GM19023 (cell line): Measurements from ENCODE around the gene RPP30.

ENCODE experiments used
- ATAC-seq: cut with Tn5 transposase; IDR thresholded peaks from one replicate; pipeline ENCODE4 v1.9.1; 2021; ENCODE audit warnings: mild to moderate bottlenecking, moderate library complexity; ENCODE audit not compliant: unreplicated experiment

RPP30 gene

DNA sequence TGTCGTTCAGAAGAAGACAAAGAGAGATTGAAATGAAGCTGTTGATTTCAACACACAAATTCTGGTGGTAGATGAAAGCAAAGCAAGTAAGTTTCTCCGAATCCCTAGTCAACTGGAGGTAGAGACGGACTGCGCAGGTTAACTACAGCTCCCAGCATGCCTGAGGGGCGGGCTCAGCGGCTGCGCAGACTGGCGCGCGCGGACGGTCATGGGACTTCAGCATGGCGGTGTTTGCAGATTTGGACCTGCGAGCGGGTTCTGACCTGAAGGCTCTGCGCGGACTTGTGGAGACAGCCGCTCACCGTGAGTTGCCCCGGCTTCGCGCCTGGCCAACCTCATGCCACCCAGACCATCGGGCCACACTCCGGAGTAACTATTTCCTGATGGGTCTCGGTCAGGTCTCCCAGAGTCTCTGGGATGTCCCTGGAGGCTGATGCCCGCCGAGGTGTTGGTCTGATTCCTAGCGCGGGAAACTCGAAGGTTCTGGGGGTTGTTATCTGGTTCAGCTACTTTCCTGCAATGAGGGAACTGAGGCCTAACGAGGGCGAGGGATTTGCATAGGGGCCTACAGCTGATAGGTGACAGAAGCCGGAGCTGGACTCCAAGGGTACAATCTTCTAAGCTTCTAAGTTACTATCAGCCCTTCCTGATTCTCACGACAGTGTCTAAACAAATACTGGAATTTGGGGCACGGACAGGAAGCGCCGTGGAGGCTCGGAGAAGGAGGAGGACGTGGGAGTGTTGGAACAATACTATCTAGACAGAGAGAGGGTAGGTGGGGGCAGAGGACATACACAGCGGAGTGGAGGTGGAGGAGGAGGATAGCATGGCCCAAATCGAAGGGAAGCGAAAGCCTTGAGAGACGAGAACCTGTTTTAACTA is at the start of gene RPP30:
Gene RPP30, plus strand, starts transcription at position 209 of the 882 bp plus-strand sequence. Its CDS starts 13 bp downstream, at position 222.
- ATAC-seq: peak; percentile 99

DNA sequence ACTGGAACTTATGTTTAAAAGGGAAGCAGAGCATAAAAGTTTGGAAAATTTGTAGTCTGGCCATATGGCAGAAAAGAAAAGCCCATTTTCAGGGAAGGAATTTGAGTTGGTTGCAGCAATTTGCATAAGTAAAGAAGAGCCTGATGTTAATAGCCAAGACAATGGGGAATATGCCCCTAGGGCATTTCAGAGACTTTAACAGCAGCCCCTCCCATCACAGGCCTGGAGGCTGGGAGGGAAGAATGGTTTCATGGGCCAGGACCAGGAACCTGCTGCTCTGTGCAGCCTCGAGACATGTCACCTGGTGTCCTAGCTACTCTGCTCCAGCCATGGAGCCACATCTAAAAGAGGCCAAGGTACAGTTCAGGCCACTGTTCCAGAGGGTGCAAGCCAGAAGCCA is 49.3 kb upstream of the RPP30 start:
- ATAC-seq: no peak

DNA sequence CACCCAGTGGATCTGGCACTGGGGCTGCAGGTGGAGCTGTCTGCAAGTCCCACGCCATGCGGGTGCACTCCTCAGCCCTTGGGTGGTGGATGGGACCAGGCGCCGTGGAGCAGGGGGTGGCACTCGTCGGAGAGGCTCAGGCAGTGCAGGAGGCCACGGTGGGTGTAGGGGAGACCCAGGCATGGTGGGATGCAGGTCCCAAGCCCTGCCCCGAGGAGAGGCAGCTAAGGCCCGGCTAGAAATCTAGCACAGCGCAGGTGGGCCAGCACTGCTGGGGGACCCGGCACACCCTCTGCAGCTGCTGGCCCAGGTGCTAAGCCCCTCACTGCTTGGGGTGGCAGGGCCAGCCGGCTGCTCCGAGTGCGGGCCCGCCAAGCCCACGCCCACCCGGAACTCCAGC is 39.7 kb upstream of the RPP30 start:
- no peak for ATAC-seq

DNA sequence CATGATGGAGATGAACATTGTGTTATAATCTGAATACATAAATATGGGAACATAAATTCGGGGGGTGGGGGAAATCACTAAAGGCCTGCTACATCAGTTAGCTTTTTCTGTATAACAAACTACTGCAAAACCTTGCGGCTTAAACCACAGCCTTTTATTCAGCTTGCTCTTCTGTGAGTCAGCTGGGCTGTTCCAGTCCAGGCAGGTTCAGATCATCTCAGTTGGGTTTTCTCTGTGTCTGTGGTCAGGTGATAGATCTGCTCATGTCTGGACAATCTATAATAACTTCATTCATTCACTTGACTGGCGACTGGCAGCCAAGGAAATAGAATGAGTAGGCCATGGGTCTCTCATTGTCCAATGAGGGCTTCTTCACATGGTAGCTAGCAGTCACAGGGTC is 37.4 kb upstream of the RPP30 start:
- ATAC-seq: no peak

DNA sequence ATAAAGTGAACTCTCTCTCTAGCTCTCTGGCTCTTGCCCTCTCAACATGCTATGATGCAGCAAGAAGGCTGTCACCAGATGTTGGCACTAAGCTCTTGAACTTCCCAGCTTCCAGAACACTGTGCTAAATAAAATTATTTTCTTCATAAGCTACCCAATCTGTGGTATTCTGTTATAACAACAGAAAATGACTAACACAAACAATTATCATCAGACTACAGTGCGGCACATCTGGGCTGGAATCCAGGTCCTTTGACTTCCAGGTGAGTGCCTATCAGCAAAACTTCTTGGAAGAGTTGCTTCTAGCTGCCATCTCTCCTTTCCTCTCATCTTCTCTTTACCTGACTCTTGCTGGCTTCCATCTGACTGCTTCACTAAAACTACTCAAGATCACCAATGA is 34.3 kb upstream of the RPP30 start:
- no peak for ATAC-seq

DNA sequence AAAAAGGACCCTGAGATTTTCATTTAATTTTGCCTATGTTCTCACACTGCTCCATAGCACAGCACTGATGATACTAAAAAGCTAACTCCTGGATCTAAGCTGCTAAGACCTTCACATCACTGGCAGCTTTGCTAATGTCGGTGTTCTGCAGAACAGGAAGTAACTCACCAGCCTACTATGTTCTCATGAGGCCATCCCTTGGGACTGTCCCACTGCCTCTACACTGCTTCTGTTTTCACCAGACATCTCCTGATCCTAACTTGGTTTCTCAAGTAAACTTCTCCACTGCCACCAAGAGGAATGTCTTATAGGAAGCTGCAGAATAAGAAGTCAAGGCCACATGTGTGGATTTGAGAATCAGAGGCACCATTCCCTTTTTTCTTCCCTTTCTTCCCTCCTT is 29.0 kb upstream of the RPP30 start:
- ATAC-seq: no peak

DNA sequence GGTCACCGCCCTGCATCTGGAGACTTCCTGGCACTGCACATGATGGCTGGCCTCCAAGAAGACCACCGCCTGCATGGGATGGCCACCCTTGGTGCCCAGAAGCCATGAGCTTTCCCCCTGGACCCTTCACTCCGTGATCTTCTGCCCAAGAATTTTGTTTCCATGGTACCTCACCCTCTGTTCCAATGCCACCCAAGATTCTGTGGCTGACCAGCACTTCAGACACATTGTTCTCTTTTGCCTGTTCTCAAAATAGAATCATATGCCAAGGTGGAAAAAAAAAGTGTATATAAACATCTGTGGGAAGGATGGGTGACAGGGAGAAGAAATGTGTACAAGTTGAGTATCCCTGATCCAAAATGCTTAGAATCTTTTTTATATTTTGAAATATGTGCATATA is 26.0 kb upstream of the RPP30 start:
- no peak for ATAC-seq

DNA sequence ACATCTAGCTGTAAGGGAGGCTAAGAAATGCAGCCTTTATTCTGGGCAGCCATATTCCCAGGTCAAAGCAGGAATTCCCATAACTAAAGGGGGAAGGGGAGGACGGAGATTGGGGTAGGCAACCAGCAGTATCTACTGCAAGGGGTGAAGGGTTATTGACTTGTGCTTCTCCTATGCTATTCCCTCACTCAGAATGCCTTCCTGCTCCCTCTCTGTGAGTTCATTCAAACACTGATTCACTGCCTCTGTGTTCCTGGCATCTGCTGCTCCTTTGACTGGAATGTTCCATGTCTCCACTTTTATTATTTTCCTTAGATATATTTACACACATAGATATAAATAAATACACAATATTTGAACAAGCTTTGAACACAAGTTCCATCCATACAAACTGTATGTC is 25.0 kb upstream of the RPP30 start:
- ATAC-seq: no peak

DNA sequence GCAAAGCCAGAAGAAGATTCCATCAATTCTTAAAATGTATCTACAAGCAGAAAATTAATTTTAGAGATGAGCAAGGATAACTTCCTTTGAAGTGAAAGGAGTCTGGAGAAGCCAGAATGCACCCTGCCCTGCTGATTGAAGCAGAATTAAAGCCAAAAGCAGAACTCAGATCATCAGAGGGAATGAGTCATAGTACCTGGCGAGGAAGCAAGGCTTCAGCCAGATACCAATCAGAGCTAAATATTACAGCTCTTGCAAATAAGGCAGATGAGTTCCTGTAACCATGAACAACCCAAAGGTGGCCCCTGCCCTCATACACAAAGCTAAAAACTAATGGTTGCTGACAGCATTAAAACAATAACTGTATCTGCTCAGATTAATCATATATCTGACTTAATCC is 24.3 kb upstream of the RPP30 start:
- no peak for ATAC-seq

DNA sequence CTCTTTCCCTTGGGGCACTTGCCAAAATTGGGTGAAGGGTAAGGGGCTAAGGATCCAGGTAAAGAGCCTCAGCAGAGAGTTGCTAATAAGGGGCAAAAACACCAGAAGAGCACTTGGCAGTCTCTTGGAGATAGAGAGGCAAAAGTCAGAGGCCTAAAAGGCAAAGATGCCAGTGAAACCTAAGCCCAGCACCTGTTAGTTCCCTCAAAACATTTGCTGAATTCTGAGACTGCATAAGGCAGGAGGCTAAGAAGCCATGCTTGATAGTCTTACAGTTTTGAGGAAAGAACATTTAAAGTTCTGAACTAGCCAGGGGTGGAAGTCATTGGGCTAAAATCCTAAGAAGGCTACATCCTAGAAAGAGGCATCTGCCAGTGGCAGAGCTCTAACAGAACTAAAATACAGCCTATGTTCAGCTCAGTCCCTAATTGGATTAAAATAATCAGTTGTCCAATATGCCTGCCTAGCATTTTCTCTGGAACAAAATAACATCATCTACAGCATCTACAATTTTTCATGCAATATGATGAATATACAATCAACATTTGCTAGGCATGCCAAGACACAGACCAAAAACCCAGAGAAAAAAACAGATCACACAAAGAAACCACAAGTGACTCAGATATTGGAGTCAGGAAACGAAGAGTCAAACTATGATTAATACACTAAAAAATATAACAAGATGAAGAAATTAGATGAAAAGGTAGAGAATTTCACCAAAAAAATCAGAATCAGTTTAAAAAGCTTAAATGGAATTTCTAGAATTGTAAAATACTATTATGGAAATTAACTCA is 21.6 kb upstream of the RPP30 start:
- no peak for ATAC-seq

DNA sequence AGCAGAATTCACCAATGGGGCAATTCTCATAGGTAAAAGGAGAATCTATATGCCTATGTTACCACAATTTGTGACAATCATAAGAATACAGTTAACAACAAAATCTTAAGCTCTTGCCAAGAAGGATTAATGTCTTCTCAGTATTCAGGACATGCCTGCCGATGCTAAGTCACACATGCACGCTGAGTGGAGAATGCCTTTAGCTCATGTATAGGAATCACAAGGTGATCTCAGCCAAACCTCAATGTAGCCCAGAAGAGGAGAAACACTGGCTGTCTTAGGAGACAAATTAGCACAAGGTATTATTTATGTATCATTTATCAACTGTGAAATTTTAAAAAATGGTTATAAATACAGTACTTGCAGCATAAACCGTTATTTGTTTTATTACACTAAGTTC is 16.6 kb upstream of the RPP30 start:
- no peak for ATAC-seq

DNA sequence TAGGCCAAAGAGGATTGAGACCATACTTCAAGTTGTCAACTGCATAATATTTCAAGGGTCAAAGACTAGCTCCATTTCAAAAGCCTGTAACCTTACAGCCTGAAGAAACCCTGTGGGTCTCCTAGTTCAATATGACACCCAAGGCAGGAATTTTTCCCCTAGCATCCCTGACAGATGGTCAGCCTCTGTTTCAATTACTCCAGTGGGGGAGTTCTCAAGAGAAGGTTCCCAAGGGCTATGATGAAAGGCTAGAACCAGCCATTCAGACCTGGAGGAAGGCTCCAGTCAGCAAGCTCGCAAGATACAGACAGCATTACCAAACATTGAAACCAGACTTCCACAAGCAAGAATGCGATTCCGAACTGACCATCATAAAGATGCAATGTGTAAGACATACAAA is 15.5 kb upstream of the RPP30 start:
- no peak for ATAC-seq

DNA sequence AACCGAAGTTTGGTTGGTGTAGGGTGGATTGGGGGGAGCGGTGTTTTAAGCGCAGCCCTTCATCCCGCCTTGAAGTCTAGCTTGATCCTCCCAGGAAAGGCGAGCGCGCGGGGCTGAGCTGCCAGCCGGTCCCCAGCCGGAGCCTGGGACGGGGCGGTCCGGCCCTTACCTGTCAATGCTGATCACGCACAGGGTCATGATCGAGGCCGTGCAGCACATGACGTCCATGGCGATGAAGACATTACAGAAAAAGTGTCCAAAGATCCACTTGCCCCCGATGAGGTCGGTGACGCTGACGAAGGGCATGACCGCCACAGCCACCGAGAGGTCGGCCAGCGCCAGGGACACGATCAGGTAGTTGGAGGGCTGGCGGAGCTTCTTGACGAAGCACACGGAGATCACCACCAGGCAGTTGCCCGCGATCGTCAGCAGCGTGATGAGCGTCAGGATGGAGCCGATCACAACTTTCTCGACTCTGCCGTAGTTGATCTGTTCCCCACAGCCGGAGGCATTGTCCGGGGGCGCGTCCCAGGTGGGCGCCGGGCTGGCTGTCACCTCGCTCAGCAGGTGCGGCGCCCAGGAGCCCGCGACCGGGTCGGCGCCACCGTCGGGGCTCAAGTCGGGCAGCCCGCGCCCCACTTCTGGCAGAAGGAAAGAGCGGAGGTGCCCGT is 14.7 kb upstream of the RPP30 start:
- ATAC-seq: no peak

DNA sequence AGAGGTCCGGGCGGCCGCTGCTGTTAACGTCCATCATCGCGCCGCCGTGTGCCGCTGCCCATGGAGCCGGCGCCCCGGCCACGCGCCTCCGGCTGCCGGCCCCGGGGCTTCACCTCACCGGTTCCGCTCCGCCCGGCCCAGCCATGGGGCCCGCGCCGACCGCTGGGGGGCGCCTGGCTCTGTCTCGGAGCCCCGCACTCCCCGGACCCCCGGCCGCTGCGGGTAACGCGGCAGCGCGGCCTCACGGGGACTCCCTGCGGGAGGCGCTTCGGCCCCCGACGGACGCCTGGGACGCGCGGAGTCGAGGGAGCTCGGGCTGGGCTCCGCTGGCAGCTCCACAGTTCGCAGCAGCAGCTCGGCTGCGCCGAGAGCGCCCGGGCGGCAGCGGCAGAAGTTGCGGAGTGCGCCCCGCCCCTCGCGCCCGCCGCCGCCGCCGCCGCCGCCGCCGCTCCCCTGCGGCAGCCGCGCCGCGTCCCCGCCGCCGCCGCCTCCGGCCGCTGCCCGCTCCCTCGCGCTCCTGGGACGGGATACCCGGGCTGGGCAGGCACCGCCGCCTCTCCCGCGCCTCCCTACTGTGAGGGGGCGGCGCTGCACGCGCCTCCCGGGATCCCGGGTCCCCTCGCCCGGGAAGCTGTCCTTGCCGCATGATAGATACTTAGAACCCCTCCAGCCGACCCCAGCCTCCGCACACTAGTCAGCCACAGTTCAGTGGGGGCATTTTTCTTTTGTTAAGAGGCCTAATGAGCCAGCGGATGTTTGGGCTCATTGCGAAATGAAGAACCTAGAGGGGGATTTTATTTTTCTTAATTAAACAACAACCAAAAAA is 13.9 kb upstream of the RPP30 start, which contains the start of gene HTR7:
Gene HTR7, minus strand, starts transcription at position 405 of the 826 bp plus-strand sequence. Its CDS starts 368 bp downstream, at position 37.
- peak; percentile 81 for ATAC-seq

DNA sequence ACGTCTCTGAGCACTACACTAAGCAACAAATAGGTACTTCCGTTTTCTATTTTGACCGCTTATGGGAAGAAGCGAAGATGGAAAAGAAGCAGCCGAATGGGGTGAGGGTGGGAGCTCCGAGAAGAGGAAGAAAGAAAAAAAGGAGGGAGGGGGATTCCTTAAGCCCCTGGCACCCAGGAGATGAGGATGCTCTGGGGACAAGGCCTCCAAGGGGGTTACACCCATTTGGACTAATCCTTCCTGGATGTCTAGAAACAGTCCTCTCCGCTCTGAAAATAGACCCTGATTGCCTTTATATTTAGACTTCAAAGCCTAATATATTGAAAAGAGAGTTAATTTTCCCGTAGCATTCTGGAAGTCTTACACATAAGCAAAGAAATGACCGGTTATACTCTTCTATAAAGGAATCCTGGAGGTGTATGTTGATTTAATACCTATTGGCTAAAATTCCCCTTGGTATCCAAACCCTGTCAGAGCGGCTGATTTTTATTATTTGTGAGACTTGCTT is 13.3 kb upstream of the RPP30 start:
- no peak for ATAC-seq

DNA sequence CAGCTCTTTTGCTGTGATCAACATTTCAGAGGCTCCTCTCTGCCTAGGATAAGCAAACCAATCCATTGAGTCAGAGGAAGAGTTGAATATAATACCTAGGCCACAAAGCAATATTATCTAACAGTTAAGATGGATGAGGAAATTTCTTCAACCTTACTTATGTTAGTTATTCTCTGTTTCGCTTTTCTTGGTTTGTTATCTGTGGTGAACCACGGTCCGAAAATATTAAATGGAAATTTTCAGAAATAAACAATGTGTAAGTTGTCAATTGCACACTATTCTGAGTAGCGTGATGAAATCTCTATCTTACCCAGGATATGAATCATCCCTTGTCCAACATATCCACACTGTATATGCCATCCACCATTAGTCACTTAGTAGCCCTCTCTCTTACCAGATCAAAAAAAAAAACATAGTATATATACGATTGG is 12.4 kb upstream of the RPP30 start:
- no peak for ATAC-seq

DNA sequence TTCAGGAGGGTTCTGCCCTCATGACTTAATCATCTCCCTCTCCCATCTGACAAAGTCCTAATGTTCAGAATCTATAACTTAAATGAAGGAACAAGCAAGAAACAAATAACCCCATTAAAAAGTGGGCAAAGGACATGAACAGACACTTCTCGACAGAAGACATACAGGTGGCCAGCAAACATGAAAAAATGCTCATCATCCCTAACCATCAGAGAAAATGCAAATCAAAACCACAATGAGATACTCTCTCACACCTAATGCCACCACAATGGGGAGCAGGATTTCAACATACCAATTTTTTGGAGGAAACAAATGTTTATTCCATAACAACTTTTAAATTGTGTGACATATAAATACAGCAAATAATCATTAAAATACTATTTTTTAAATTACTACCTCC is 11.0 kb upstream of the RPP30 start:
- no peak for ATAC-seq

DNA sequence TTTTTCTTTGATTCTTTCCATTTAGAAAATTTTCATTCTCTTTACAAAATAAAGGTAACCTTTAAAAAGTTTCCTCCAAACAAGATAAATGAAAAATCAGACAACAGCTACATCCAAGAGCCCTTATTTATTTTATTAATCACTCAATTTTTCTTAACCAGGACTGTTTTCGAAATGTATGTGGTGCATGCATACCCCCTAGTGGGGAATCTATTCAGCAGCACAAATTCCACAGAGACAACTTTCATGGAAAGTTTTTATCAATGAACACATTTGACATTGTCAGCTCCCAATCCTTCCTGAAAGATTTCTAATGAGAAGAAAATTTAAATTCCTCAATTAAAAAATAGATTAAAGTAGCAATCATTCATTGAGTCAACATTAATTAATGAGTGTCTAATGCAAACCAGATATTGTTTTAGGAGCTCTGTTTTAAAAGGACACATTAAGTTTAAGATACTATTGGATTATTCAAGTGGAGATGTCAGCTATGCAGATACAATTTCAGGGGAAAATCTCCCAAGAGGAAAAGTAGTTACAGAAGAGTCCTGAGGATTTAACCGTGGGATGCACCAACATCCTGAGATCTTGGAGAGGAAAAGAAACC is 8.8 kb upstream of the RPP30 start:
- ATAC-seq: no peak

DNA sequence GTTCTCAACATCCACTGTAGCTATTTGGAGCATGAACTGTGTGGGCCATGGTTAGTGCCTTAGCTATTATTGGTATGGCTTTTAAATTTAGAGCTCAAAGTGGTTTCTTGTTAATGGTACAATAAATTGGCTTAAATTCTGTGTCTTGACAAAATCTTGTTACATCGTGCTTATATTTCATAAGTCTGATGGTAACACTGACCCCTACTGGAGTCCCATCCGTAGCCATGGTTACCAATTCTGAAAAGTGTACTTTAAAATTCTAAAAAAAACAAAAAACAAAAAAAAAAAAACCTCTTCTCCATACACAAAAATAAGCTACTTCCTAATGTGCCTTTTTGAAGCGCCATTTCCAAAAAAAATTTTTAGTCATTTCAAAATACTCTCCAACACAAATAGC is 6.4 kb upstream of the RPP30 start:
- no peak for ATAC-seq

DNA sequence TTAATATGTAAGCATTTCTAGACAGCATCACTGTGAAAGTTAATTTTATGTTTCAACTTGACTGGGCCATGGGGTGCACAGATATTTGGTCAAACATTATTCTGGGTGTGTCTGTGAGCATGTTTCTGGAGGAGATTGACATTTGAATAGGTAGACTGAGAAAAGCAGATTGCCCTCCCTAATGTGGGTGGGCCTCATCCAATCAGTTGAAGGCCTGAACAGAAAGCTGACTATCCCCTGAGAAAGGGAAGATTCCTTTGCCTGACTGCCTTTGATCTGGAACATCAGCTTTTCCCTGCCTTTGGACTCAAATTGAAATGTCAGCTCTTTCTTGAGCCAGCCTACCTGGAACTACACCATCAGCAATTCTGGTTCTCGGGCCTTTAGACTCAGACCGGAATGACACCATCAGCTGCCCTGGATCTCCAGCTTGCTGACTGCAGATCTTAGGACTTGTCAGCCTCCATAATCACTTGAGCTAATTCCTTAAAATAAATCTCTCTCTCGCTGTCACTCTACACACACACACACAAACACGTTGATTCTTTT is 5.7 kb upstream of the RPP30 start:
- no peak for ATAC-seq
